EH (cell line): ENCODE measurements around the gene ASB15.
"Not testable (repeated sequence)": the region's sequence is repeated elsewhere in the genome, so short reads cannot be mapped to it uniquely, and the experiment has no call there.

ENCODE experiments used
- DNase-seq: peaks from one replicate; pipeline ENCODE4 v3.0.0-alpha.2; 2015; ENCODE audit warnings: low read depth

ASB15 gene

GRCh38 chr7:123598657-123599056 lies 3.0 kb upstream of the ASB15 start:
- DNase-seq = no peak

- DNase-seq = no peak
These were observed 1.9 kb upstream of the ASB15 start for GRCh38 chr7:123599766-123600165.

- no peak for DNase-seq
These were observed 745 bp upstream of the ASB15 start for GRCh38 chr7:123600876-123601275.

- DNase-seq = no peak
These were observed 1.0 kb downstream of the ASB15 start for GRCh38 chr7:123602648-123603047.

GRCh38 chr7:123604739-123605138 lies 3.1 kb downstream of the ASB15 start:
- no peak for DNase-seq

- DNase-seq = no peak
These were observed 5.9 kb downstream of the ASB15 start for GRCh38 chr7:123607423-123607975.

- DNase-seq = no peak
These were observed 7.6 kb downstream of the ASB15 start for GRCh38 chr7:123608991-123609882.

- DNase-seq = no peak
These were observed 8.2 kb downstream of the ASB15 start for GRCh38 chr7:123609883-123610239.

- no peak for DNase-seq
These were observed 10.4 kb downstream of the ASB15 start for GRCh38 chr7:123612024-123612423.

GRCh38 chr7:123615344-123615743 lies 13.7 kb downstream of the ASB15 start:
- peak; percentile 30 for DNase-seq

GRCh38 chr7:123616223-123616622 lies 14.6 kb downstream of the ASB15 start:
- DNase-seq = no peak

GRCh38 chr7:123621707-123622106 lies 20.1 kb downstream of the ASB15 start:
- DNase-seq = no peak

- DNase-seq = no peak
These were observed 21.2 kb downstream of the ASB15 start for GRCh38 chr7:123622660-123623386.

- DNase-seq = peak; percentile 42
These were observed 23.0 kb downstream of the ASB15 start for GRCh38 chr7:123624527-123625183.

GRCh38 chr7:123625254-123625653 lies 23.6 kb downstream of the ASB15 start:
- DNase-seq = no peak

GRCh38 chr7:123627851-123628250 lies 26.2 kb downstream of the ASB15 start:
- no peak for DNase-seq

- DNase-seq = no peak
These were observed 27.2 kb downstream of the ASB15 start for GRCh38 chr7:123628829-123629228.

GRCh38 chr7:123629281-123629680 lies 27.7 kb downstream of the ASB15 start:
- no peak for DNase-seq

GRCh38 chr7:123632808-123633207 lies 31.2 kb downstream of the ASB15 start:
- no peak for DNase-seq

- peak; percentile 62 for DNase-seq
These were observed 31.9 kb downstream of the ASB15 start for GRCh38 chr7:123633553-123633952.

- DNase-seq = not testable (repeated sequence)
These were observed 32.5 kb downstream of the ASB15 start for GRCh38 chr7:123634011-123634573.
